Jurkat, Clone E6-1 (cell line): ENCODE measurements around the gene FARP1.

Experiments used
- DNase-seq: peaks from one replicate; pipeline ENCODE4 v3.0.0-alpha.2; 2011; ENCODE audit warnings: low read depth, low spot score
- H3K4me3 ChIP-seq: 2 replicates; pipeline ENCODE4 v1.5.1; 2011; ENCODE audit warnings: mild to moderate bottlenecking, low read length, control low read depth, moderate library complexity

FARP1 gene

GRCh38 chr13:98240135-98240534, 97.2 kb downstream of the FARP1 start:
- no peak overlapping the region for H3K4me3 ChIP-seq

GRCh38 chr13:98240974-98241373, 98.1 kb downstream of the FARP1 start:
- no peak for DNase-seq
- H3K4me3 ChIP-seq = no peak overlapping the region

More at GRCh38 chr13:98240135-98240534, 97.2 kb downstream of the FARP1 start:
- DNase-seq = no peak

GRCh38 chr13:98241976-98242375, 99.1 kb downstream of the FARP1 start:
- no peak for DNase-seq
- no peak overlapping the region for H3K4me3 ChIP-seq

DNA sequence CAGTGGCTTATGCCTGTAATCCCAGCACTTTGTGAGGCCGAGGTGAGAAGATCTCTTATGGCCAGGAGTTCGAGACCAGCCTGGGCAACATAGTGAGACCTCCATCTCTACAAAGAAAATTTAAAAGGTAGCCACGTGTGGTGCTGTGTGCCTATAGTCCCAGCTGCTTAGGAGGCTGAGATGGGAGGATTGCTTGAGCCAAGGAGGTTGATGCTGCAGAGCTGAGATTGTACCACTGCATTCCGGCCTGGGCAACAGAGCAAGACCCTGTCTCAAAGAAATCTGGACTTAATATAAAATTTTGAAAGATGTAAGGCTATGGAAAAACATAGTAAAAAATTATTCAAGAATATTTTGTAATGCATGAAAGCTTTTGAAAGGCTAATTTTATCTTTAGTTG, 99.5 kb downstream of the FARP1 start:
- H3K4me3 ChIP-seq = no peak overlapping the region
- no peak for DNase-seq

DNA sequence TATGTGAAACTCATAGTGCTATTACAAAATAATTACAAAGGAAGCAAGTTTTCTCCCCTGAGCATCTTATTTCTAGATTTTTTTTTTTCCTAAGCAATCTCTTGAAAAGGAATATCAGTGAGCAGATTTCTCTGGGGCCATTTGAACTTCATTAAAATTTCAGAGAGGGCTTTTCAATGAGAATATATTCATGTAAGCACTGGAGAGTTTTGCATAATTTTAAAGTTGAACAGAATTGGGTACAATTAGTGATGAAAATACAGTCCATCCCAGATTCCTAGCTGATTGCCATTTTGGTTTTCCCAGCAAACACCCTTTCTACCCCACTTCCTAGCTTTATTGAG, 101.0 kb downstream of the FARP1 start:
- no peak overlapping the region for H3K4me3 ChIP-seq
- no peak for DNase-seq

- no peak for DNase-seq
- no peak overlapping the region for H3K4me3 ChIP-seq
Observed at GRCh38 chr13:98246538-98247172, 103.8 kb downstream of the FARP1 start.

DNA sequence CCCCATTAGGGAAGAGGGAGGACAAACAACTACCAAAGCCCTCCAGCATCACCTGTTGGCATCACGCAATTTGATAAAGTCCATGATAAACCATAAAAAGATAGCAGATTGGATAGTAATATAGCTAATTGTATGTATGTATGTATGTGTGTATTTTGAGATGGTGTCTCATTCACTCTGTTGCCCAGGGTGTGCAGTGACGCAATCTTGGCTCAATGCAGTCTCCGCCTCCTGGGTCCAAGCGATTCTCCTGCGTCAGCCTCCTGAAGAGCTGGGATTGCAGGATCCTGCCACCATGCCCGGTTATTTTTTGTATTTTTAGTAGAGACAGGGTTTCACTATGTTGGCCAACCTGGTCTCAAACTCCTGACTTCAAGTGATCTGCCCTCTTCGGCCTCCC, 108.8 kb downstream of the FARP1 start:
- no peak overlapping the region for H3K4me3 ChIP-seq
- DNase-seq = no peak

DNA sequence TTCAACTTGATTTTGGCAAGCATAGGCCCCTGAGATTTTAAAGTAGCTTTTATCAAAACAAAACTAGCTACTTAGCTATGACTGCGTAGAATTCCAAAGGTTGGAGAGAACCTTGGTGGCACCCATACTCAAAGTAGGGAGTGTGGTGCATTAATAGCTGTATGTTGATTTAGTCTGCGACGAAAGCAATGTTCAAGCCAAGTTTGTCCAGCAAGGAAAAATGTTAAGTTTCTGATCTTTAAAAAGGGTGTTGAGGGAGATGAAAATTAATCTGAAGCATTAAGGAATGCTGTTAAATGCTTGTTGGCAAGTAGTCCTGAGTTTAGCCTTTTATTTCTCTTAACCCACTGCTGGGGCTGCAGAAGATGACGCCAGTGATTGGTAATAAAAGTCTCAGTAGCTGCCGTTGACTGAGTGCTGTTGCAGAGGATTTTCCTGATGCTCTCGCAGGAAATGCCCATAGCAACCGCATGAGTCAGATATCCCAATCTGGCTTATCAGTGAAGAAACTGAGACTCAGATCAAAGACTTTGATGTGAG, 110.1 kb downstream of the FARP1 start:
- DNase-seq = no peak
- H3K4me3 ChIP-seq = no peak overlapping the region

GRCh38 chr13:98253526-98253925, 110.6 kb downstream of the FARP1 start:
- H3K4me3 ChIP-seq = no peak overlapping the region
- no peak for DNase-seq

- H3K4me3 ChIP-seq = no peak overlapping the region
- DNase-seq = no peak
Observed at GRCh38 chr13:98254513-98254912, 111.6 kb downstream of the FARP1 start.

DNA sequence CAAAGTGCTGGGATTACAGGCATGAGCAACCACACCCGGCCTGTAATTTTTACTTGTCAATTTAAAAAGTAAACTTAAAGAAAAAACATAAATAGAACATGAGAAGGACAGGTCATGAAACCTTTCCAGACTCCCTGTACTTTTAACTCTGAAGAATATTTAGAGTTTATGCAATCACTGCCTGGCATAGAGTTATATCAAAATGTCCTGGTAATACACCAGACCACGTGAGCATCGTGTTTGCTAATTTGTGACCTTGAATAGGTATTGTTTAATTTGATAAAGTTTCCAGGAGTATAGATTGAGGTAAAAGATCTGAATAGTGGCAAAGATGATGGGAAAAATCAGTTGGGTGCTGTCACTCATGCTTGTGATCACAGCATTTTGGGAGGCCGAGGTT, 115.3 kb downstream of the FARP1 start:
- no peak for DNase-seq
- no peak overlapping the region for H3K4me3 ChIP-seq

- no peak for DNase-seq
- no peak overlapping the region for H3K4me3 ChIP-seq
Observed at GRCh38 chr13:98260357-98261164, 117.7 kb downstream of the FARP1 start.

DNA sequence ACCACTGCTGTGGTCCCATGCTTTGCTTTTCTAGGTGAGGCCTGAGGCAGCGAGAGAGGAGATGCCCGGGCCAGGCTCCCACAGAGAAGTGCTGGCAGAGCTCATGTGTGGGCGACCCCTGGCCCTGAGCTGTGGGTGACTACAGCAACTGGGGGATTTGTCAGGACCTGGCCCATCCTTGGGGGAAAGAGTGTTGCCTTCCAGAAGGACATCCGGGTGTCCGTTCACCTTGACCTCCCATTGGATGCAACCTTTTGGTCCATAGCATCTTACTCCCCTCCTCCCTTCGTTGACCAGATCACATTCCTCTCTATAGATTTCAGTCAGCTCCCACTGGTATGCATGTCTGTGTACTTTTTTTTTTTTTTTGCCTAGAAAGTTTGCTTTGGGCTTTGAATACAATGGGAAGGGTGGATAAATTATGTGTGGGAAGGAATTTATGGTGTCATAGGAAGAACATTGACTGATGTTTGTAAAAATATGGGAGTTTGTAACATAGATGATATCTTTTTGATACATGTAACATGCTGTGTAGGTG, 118.3 kb downstream of the FARP1 start:
- no peak for DNase-seq
- no peak overlapping the region for H3K4me3 ChIP-seq

DNA sequence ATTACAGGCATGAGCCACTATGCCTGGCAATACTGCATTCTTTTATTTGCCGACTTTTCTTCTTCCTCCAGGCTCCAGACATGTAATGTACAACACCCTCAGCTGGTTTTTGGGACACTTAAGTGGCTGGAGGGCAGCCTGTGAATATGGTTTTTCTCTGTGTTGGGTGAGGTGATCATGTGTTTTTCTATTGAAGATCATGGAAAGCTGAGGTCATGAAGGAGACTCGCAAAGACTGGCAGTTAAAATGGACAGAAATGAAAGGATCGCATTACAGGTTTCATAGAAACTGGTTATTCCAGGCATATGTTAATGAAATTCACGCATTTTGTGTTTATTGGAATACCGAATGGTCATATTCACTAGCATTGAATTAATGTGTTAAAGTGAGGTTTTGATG, 119.4 kb downstream of the FARP1 start:
- no peak overlapping the region for H3K4me3 ChIP-seq
- DNase-seq = no peak

GRCh38 chr13:98263841-98264240, 120.9 kb downstream of the FARP1 start:
- no peak for DNase-seq
- no peak overlapping the region for H3K4me3 ChIP-seq

DNA sequence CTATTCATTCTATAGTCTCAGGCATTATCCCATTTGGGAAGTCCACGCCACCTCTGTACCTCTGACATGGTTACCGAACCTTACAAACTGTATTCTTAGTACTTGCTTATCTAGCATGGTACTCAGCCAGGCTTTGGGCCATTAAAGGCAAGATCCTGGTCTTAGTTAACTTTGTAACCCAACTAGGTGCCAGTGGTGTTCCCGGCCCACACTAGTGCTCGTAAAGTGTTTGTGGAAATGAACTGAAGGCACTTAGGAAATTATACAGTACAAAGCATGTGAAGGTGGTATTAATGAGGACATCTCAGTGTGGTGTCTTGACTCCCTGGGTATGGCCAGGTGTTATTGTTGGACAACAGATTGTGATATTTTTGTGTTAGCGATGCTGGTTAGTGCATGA, 122.0 kb downstream of the FARP1 start:
- H3K4me3 ChIP-seq = no peak overlapping the region
- no peak for DNase-seq

DNA sequence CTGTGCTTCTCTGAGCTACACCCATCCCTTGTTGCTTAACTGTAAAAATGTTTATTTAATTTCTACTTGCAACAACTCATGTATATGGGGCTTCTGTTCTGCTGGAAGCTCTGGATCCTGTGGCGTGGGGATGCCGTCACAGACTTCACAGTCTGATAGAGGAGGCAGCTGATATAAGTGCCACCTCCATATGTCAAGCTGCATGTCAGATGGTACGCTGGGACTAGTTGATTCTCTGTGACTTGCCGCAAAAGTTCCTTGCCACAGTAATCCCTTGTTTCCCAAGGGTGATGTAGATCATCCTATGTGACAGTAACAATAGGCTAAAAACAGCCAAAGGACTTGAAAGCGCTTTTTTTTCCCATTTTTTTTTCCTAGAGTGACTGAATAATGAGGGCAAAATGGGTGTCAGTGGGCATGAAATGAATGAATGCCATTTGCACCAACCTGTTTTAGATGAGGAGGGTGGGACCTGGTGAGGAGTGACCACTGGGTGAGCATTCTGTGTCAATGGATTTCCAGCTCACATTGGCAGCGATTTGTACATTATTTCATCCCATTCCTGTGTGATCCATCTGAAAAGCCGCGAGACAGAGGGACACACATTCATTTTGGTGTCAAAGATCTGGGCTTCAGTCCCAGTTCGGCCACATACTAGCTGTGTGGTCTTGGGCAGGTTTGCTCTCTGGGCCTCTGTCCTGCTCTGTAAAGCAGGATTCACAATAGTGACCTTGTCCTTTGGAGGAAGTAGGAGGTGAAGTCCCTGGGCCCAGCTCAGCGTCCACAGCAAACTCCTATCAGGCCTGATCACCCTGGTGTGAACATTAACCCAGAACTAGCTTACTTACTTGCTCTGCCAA, 123.0 kb downstream of the FARP1 start:
- H3K4me3 ChIP-seq = no peak overlapping the region
- no peak for DNase-seq

DNA sequence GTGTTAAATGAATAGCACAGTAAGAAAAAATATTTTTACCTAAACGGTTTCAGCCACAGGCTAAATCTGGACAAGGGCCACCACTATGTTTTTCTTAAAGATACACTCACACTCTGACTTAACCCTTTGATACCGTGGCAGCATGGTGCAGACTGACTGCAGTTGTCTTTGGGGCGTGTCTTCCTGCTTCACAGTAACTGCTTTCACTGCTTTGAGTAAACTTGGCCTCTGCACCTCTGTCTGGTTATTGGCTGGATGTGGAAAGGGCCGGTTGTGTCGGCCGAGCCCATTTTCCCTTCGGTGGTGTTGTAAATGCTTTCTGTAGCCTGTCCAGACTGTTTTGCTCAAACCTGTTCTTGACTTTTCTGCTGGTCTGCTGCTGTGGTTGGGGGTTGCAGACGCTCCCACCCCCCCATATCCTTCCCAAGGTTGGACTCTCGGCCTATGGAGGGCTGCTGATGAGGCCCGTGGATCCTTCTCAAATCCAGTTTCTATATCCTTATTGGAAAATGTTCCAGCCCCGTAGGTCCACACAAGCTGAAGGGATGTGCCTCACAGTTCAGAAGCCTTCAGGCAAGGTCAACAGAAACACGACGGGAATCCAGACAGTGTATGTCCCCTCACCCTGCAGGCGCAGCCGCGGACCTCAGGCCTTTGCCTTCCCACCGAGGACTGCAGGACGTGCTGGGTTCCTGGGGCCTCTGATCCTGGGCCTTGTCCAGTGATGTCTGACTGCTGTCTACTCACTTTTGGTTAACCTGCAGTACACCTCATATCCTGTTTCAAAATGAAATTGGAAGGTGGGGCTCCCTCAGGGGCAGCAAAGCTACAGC, 124.4 kb downstream of the FARP1 start:
- H3K4me3 ChIP-seq = no peak overlapping the region

DNA sequence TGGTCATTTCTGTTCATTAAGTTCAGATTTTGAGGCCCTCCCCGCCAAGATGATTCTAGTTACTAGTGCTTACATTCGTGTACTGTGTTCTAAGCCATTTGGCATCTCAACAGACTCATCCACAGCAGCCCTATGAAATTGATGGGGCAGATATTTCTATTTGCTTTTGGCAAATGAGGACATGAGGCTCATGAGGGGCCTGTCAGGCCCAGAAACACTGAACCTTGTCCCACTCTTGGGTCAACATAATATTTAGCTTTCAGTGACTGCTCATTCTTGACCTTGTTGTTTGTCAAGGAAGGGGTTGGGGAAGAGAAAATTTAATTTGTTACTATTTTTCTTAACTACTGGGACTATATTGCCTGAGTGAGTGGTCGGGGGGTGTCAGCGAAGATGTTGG, 126.5 kb downstream of the FARP1 start:
- DNase-seq = no peak
- no peak overlapping the region for H3K4me3 ChIP-seq

More for the DNA sequence above, 124.4 kb downstream of the FARP1 start:
- DNase-seq = no peak
